HG03558 (cell line): ENCODE results near the gene BARX2.

Experiments
- ATAC-seq: cut with Tn5 transposase; IDR thresholded peaks from one replicate; pipeline ENCODE4 v1.9.1; 2021; ENCODE audit warnings: moderate number of reproducible peaks; ENCODE audit not compliant: unreplicated experiment; ENCODE audit errors: extremely low read depth

BARX2 gene

DNA sequence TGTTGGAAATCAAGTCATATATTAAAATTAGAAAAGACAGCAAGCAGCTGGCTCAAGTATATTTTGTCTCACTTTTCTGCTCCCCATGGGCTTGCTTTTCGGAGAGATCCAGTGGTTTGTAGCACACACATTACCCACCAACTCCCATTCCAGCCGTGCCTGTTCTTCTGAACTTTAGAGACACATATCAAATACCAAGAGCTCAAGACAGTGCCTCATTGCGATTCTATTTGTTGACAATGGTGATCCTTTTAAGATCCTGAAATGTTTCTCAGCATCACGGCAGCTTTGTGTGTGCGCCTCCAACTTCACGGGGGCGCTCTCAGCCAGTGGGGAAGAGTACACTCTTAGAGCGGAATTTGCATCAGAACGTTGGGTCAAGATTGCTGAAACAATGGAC is 52.9 kb downstream of the BARX2 start:
- no peak for ATAC-seq

DNA sequence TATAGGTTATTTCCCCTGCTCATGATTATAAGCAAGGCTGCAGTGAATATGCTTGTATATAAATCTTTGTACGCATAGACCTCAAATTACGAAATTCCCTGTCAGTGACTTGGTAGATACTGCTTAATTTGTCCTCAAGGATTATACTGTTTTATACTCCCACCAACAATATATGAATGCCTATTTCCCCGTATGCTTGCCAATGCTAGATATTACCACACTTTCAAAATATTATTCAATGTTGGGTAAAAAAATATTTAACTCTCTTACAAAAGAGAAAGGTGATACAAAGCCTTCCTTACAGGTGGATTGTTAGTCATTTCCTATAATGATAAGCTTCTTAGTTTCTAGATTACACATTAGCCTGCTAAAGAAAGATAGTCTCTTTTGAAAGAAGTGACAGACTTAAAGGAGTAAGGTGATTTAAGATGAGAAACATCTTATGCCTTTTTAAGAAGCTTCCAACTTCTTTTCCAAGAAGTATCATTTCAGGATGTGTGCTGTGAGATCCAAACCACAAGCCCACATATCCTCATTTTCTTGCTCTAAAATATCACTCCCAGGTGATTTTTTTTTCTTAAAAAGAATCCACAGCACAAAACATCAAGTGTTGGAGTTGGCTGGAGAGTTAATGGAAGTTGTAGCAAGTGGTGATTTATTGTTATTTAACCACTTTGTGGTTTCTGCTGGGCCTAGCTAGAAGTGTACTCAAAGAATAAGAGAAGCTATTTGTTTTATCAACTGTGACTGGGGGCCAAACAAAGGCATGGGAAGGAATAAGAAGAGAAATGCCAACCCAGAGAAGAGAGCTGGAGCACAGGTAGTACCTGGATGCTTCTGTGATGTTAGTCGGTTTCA is 59.2 kb downstream of the BARX2 start:
- no peak for ATAC-seq

DNA sequence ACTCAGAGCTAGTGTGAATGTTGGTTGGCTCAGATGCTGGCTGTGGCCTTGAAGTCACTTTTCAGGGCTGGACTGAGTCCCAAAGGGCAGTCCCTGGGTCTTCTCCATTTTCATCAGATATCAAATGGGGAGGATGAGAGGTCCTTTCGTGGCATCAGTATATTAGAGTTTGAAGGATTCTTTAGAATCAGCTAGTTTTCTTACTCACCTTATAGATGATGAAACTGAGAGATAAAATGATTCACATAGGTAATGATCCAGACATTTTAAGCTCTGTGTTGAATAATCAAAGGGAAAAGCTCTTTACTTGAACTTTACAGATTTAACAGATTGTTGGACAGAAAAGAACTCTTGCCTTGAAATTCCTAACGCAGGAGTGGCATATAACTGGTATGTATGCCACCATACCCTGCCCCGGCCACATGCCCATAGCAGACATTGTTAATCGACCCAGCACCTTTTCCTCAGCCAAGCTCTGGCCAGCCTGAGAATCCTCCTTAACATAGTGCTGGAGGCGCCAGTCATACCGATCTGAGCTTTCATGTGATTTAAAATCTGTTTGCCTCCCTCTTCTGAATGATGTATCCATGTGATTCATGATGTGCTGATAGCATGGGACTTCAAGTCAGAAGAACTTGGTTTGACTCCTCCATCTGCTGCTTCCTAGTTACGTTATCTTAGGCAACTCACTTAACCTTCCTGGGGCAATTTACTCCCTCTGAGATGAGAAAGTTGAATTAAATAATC is 60.0 kb downstream of the BARX2 start:
- ATAC-seq = no peak

- no peak for ATAC-seq
These were observed 60.9 kb downstream of the BARX2 start for GRCh38 chr11:129436573-129436972.

- no peak for ATAC-seq
These were observed 64.5 kb downstream of the BARX2 start for GRCh38 chr11:129440028-129440713.

DNA sequence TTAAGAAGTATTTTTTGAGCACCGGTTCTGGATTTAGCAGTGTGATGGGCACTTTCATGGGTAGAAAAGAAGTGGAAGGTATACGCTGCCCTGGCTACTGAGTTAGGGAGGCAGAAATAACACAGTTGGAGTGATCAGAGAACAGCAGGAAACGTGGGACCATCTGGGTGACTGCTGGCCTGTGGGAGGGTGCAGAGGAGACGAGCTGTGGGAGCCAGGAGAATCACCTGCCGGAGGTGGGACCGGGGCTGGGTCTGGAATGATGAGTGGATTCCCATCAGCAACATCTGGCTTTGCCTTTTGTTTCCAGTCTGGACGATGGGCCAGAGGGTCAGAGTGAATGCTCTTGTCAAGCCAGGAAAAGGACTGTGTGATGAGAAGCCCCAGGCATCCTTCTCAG is 66.5 kb downstream of the BARX2 start:
- no peak for ATAC-seq

DNA sequence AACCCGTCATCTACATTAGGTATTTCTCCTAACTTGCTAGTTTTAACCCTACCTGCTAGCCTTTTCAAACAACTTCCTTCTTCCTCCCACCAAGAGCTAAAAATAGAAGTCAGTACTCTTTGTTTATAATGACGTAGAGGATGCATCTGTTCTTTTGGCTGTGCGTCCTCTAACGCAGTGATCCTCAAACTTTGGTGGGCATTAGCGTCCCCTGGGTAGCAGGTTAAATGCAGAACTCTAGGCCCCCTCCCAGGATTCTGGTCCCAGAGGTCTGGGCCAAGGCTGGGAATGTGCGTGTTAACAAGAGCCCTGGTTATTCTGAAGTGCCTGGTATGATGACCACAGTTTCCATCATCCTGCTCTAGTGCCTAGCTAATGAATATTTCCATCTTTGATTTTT is 67.6 kb downstream of the BARX2 start:
- no peak for ATAC-seq

DNA sequence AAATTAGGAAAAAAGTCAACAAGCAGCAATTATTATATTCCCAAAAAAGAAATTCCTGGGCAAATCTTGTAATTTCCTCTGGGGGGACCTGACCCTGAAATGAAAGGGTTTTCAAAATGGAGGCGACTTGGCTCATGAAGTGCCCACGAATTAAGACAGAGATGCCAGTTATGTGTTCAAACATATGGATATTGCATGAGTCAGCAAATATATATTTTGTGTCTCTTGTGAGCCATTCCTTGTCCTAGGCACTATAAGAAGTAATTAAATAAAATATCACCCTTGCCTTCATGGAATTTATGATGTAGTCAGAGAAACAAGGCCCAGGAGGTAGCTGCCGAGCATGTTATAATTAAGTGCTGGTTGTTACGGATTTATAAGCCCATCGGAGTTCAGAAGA is 68.6 kb downstream of the BARX2 start:
- no peak for ATAC-seq

DNA sequence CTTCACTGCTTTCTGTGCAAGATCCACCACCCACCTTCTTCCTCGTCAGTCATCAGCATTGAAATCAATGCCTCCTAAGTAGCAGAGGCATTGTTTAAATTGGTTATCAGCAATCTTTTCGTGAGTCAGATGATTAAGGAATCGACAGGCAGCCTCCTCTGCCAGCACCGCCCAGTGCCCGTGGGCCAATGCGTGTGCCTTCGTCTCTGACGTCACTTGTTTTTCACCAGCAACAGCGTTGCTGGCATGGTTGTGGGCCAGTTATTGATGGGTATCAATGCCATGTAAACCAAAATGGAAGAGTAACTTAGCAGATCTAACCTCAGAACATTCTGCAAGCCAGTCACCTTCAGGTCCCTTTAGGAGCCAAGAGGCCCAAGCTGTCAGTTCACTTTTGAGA is 69.6 kb downstream of the BARX2 start:
- ATAC-seq = no peak

- no peak for ATAC-seq
These were observed 70.9 kb downstream of the BARX2 start for GRCh38 chr11:129446572-129446971.

DNA sequence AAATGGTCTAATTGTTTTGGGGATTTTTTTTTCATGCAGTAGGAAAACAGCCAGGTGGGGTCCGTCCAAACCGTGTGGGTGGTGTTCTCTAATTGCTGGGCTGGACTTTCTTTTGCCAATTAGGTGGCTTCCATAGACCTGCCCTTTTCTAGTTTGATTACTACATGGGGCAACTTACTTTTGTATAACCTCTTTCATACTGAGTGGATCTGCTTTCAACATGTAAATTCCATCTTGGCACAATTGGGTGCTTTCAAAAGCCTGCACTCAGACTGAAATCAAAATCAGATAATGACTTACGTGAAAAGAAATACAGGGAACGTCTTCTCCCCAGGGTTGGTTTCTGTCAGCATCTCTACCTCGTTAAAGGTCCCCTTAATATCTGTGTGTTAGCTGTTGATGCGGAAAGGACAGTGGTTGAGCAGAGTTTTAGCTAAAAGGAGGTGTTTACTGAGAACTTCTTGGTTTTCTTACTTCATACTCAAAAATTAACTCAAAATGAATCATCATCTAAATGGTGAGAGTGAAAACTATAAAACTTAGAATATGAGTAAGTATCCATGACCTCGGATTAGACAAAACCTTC is 72.1 kb downstream of the BARX2 start:
- no peak for ATAC-seq

DNA sequence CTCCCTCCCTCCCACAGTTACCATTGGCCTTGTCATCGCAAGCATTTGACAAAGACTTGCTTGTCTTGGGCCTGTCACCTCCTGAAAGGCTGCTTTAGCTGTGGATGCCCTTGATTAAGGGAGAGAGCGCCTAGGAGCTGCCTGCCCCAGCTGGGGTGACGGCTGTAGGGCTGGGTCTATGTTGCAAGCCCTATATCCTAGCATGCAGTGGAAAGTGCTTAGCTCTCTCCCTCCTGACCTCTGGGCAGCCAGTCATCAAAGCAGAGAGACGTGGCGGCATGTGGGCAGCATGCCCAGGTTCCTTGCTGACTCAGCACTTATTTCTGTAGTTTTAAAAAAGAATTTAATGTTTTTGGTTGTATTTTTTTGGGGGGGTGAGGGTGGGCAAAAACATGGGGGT is 75.9 kb downstream of the BARX2 start:
- ATAC-seq = no peak

DNA sequence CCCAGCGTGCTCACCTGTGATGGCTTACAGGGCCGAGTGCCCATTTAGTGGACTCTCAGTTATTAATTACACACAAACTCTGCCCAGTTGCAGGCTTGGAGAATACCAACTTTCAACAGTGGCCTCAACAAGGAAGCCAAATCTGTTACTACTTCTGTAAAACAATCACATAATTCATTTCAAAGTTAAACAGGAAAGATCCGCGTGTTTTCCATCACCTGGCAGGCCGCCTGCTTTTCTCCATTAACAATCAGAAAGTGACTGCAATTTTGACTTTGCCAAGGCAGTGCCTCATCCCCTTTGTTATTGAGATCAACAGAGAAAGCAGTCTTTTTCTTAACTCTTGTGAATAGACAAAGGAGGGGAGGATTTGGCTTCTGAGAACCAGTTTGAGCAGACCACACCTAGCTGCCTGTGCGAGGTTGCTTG is 77.7 kb downstream of the BARX2 start:
- ATAC-seq = no peak

- no peak for ATAC-seq
These were observed 79.5 kb downstream of the BARX2 start for GRCh38 chr11:129455101-129455500.

DNA sequence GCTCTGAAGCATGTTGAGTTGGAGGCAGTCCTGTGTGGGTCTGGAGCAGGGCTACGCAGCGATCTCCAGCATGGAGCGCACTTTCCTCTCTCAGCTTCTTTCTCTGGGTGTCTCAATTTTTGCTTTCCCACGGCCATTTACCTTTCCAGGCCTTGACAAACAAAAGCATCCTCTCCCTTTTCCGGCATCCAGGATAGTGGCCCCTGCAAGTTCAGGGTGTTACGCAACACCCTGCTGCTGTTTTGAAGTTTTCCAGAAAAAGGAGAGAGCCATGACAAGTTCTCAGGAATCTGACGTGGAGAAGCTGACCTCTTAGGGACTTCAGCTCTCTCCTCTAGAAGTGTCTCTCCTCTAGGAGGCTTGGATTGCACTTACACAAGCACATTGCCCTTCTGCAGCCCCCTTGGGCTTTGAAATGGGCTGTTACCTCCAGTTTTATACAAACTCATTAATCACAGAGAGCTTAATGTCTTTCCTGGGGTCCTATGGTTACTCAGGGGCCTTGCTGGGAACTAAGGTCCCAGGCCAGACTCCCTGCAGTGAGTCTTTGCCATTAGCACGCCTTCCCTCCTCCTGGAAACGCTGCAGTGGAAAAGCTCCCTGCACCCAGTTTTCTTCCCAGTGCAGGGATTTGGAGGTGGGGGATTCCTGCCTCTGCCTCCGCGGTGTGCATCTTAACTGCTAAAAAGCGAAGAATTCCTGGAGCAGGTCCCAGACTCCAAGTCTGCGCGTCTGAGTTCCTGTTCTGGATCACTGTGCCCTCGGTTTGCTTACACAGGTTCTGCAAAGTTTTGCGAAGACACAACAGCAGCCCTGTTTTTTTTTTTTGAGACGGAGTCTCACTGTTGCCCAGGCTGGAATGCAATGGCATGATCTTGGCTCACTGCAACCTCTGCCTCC is 80.4 kb downstream of the BARX2 start:
- no peak for ATAC-seq

DNA sequence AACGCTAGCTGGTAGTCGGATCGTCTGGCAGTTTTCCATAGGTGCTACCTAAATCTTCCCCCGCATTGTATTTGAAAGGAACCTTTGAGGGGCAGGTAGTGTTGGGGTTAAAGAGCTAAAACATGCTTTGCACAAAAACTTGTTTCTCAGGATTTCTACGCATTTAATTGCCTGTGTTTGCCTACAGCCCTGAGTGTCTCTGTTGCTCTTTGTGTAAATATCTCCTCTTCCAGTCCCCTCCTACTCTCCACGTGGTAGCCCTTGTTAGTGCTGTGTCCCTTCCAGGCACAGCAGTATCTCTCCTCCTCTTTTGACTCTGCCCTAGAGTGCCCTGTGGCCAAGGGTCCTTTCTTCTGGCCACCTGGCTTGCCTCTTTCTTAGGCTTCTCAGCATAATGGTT is 81.7 kb downstream of the BARX2 start:
- ATAC-seq = no peak

GRCh38 chr11:129458278-129458677 is 82.6 kb downstream of the BARX2 start:
- ATAC-seq = no peak

- no peak for ATAC-seq
These were observed 83.3 kb downstream of the BARX2 start for GRCh38 chr11:129458756-129459535.

GRCh38 chr11:129460714-129461113 is 85.1 kb downstream of the BARX2 start:
- ATAC-seq = no peak
